ENCODE results near the gene IPO7. TPM values are rescaled to one million over a fixed set of nuclear protein-coding genes. Genes with fewer than 3 reads are reported as not detected.

The IPO7 gene
- total and polyA plus RNA-seq, 5 donors from 2014 or later, result 2.4 to 67.9 (median 4.4) TPM

DNA sequence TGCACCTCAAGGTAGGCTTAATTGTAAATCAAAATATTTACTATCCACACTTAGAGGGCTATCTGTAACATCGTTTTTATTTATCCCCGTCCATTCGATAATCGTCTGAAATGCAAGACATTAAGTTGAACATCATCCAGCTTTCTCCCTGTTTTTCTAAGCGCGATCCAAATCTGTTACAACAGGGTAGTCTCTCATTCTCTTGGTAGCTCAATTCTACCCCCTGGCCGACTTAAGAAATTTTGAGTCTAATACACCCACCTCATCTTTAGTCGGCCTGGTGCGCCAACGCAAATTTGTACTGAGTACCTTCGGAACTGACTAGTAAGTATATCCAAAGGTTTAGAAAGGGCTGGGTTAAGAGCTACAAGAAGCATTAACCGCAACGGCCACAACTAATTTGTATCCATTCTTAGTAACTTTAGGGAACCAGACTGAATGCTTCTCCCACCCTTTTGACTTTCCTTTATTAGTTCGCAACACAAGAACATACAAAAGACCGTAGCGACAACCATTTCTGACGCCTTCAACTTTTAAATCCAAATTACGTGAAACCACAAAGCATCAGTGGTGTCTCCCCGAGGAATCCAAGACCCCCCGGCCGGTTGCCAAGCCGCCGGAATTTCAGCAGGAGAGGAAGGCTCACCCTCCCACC lies 75.3 kb downstream of the IPO7 start:
- Histone ChIP-seq H3K9me3 (ENCODE audit: control insufficient read depth in 2 of 2, low read length in 2 of 2) (no peaks in the 10 kb centered on the region), H3K4me3 (ENCODE audit: low read depth, low read length) (peak overlapping the region; percentile 98), H3K4me1 (ENCODE audit: control insufficient read depth, insufficient read depth, low read length, poor library complexity, severe bottlenecking) (peaks cover 36% of the 10 kb centered on the region), H3K27ac (ENCODE audit: insufficient read depth, low read length, poor library complexity, severe bottlenecking) (peak overlapping the region; percentile 98), H3K27me3 (ENCODE audit: control insufficient read depth, insufficient read depth, low read length) (no peaks in the 10 kb centered on the region), H3K36me3 (ENCODE audit: control insufficient read depth, insufficient read depth, low read length) (no peaks in the 10 kb centered on the region)
- H3K4me1 Mint-ChIP-seq, result peaks cover 16 to 39% (median 24%) of the 10 kb centered on the region in 4 donors
- DNase-seq (peak; percentile 10 to 66 (median 44)), ATAC-seq (ENCODE audit: low read depth in 2 of 2) (no peak)
- H3K27ac Mint-ChIP-seq, result peak overlapping the region; percentile 98 to 100 (median 99)
- peaks cover 3% of the 10 kb centered on the region for H3K36me3 Mint-ChIP-seq
- H3K9me3 Mint-ChIP-seq, result peaks cover 0 to 4% (median 0%) of the 10 kb centered on the region in 7 donors
- no peaks in the 10 kb centered on the region for H3K27me3 Mint-ChIP-seq
- H3K4me3 Mint-ChIP-seq, result peak overlapping the region; percentile 90 to 97 (median 94)

DNA sequence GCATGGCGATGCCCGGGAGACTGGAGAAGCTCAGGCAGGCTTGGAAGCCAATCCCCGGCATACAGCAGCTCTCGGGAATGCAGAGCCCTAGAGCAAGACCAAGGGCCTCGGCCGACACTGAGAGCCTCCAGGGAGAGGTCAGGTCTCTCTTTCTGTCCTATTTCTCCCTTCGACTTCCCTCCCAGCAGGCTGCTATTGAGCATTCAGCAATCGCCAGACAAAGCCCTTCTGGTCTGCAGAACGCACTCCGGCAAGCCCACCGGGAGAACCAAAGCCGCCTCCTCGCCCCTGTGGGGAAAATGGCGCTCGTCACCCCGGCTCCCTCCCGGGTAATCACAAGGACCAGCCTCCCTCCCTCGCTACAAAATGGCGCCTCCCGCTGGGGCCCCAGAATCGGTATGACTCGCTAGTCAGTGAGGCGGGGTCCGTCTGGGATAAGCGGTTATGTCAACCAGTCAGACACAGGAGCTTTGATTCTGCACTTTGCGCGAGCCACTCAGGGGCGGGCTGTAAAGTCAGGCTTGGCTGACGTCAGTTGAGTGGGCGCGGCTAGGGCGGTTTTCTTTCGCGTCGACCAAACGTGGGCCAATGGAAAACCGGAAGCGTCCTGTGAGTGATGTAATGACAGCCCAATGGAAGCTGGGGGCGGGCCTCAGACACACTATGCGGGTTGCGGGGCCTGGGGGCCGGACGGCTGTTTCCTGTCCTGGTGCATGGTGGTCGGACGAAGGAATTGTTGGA lies 76.0 kb downstream of the IPO7 start, which contains the start of gene ZNF143:
TSS of gene ZNF143 (plus strand) at position 691 of the 741 bp plus-strand sequence. CDS start 10,297 bp downstream, outside the sequence.
- H3K9me3 ChIP-seq (ENCODE audit: control insufficient read depth in 2 of 2, low read length in 2 of 2), result no peaks in the 10 kb centered on the region
- H3K4me3 ChIP-seq (ENCODE audit: low read depth, low read length), result peak within 1 kb of the TSS; percentile 98
- peaks cover 0 to 4% (median 0%) of the 10 kb centered on the region in 7 donors for H3K9me3 Mint-ChIP-seq
- peak; percentile 100 for DNase-seq
- ATAC-seq (ENCODE audit: low read depth in 2 of 2), result peak; percentile 90 to 92
- peak within 1 kb of the TSS; percentile 98 for H3K27ac ChIP-seq (ENCODE audit: insufficient read depth, low read length, poor library complexity, severe bottlenecking)
- peaks cover 16 to 41% (median 25%) of the 10 kb centered on the region in 4 donors for H3K4me1 Mint-ChIP-seq
- H3K27me3 ChIP-seq (ENCODE audit: control insufficient read depth, insufficient read depth, low read length), result no peaks in the 10 kb centered on the region
- peak within 1 kb of the TSS; percentile 98 to 100 (median 99) for H3K27ac Mint-ChIP-seq
- peaks cover 36% of the 10 kb centered on the region for H3K4me1 ChIP-seq (ENCODE audit: control insufficient read depth, insufficient read depth, low read length, poor library complexity, severe bottlenecking)
- no peaks in the 10 kb centered on the region for H3K36me3 ChIP-seq (ENCODE audit: control insufficient read depth, insufficient read depth, low read length)
- peaks cover 3% of the 10 kb centered on the region for H3K36me3 Mint-ChIP-seq
- no peaks in the 10 kb centered on the region for H3K27me3 Mint-ChIP-seq
- peak within 1 kb of the TSS; percentile 90 to 97 (median 94) for H3K4me3 Mint-ChIP-seq

DNA sequence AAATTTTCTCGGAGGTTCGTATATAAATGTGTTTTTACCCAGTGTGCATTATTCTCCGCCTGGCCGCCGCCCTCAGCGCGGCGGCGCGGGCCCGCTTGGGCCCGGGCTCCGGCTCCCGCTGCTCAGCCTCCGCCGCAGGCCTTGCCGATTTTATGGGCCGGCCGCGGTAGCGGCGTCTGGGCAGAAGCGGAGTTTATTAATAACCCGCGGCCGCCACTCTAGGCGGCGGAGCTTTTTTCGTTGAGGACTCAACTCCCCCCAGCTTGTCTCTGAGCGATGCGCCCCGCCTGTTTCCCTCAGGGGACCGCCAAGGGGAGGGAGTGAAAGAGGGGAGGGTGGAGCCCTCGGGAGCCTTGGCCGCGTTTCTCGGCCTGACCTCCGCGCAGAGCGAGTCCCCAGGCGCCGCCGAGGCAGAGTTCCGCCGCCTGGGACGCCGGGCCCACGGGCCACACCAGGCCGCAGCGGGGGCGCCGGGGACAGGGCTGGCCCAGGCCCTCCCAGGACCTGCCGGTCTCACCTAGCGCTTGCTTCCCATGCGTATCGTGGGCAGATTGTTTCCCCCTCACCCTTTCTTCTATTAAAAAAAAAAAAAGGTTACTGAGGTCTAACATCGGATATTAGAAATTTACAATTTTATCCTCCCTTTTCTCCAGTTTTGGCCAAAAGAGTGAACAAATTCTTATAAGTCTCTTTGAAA lies 76.8 kb downstream of the IPO7 start:
- Mint-ChIP-seq H3K36me3 (peaks cover 3% of the 10 kb centered on the region), H3K9me3 (peaks cover 0 to 4% (median 0%) of the 10 kb centered on the region in 7 donors), H3K4me3 (peak overlapping the region; percentile 90 to 97 (median 94)), H3K27me3 (no peaks in the 10 kb centered on the region), H3K27ac (peak overlapping the region; percentile 98 to 100 (median 99)), H3K4me1 (peaks cover 16 to 41% (median 25%) of the 10 kb centered on the region in 4 donors)
- Histone ChIP-seq H3K9me3 (ENCODE audit: control insufficient read depth in 2 of 2, low read length in 2 of 2) (no peaks in the 10 kb centered on the region), H3K27ac (ENCODE audit: insufficient read depth, low read length, poor library complexity, severe bottlenecking) (peak overlapping the region; percentile 98), H3K36me3 (ENCODE audit: control insufficient read depth, insufficient read depth, low read length) (no peaks in the 10 kb centered on the region), H3K4me1 (ENCODE audit: control insufficient read depth, insufficient read depth, low read length, poor library complexity, severe bottlenecking) (peaks cover 36% of the 10 kb centered on the region), H3K4me3 (ENCODE audit: low read depth, low read length) (peak overlapping the region; percentile 94), H3K27me3 (ENCODE audit: control insufficient read depth, insufficient read depth, low read length) (no peaks in the 10 kb centered on the region)
- ATAC-seq (ENCODE audit: low read depth in 2 of 2) (peak; percentile 33 to 36), DNase-seq (peak; percentile 73 to 89 (median 85))

DNA sequence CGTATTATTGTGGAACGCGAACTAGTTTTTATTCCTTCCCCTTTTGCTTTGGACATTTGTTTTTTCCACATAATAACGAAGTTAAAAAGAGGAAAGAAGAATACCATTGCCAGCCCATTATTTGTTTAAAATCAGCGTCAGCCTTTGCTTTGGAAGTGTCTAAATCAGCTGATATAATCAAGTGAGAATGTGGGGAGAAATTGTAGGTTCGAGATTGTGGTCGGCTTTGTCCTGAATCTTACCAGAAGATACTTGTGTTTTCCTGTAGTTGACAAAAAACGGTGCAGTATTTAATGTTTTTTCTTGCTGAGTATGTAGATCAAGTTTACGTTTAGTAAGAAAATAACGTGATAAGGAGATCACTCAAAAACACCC lies 77.3 kb downstream of the IPO7 start:
- Histone ChIP-seq H3K9me3 (ENCODE audit: control insufficient read depth in 2 of 2, low read length in 2 of 2) (no peaks in the 10 kb centered on the region), H3K4me3 (ENCODE audit: low read depth, low read length) (peak overlapping the region; percentile 94), H3K4me1 (ENCODE audit: control insufficient read depth, insufficient read depth, low read length, poor library complexity, severe bottlenecking) (peaks cover 36% of the 10 kb centered on the region), H3K36me3 (ENCODE audit: control insufficient read depth, insufficient read depth, low read length) (no peaks in the 10 kb centered on the region), H3K27ac (ENCODE audit: insufficient read depth, low read length, poor library complexity, severe bottlenecking) (peak overlapping the region; percentile 98), H3K27me3 (ENCODE audit: control insufficient read depth, insufficient read depth, low read length) (no peaks in the 10 kb centered on the region)
- peaks cover 6% of the 10 kb centered on the region for H3K36me3 Mint-ChIP-seq
- H3K9me3 Mint-ChIP-seq, result peaks cover 0 to 4% (median 0%) of the 10 kb centered on the region in 7 donors
- peak overlapping the region; percentile 90 to 97 (median 94) for H3K4me3 Mint-ChIP-seq
- peaks cover 16 to 41% (median 25%) of the 10 kb centered on the region in 4 donors for H3K4me1 Mint-ChIP-seq
- DNase-seq, result peak in 1 of 3 donors; percentile 57
- H3K27ac Mint-ChIP-seq, result peak overlapping the region; percentile 63 to 98 (median 92)
- ATAC-seq (ENCODE audit: low read depth in 2 of 2), result no peak
- H3K27me3 Mint-ChIP-seq, result no peaks in the 10 kb centered on the region

DNA sequence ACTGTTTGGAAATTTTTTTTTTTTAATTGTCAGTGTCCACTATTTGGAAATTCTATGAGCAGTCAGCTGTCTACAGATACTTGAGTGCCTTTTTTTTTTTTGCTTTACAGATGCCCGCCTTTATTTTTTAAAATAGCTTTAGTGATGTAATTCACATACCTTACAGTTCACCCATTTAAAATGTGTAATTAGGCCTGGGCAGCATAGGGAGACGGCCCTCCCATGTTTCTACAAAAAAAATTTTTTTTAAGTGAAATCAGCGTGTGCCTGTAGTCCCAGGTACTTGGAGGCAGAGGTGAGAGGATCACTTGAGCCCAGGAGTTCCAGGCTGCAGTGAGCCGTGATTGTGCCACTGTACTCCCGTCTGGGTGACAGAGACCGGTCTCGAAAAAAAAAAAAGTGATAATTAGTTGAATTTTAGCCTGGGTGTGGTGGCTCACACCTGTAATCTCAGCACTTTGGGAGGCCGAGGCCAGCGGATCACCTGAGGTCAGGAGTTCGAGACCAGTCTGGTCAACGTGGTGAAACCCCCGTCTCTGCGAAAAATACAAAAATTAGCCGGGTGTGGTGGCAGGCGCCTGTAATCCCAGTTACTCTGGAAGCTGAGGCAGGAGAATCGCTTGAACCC lies 77.8 kb downstream of the IPO7 start:
- H3K9me3 Mint-ChIP-seq, result peaks cover 0 to 4% (median 0%) of the 10 kb centered on the region in 7 donors
- H3K36me3 Mint-ChIP-seq, result peaks cover 6% of the 10 kb centered on the region
- peak overlapping the region; percentile 94 for H3K4me3 ChIP-seq (ENCODE audit: low read depth, low read length)
- H3K27ac Mint-ChIP-seq, result peak overlapping the region; percentile 63 to 98 (median 92)
- peak overlapping the region; percentile 98 for H3K27ac ChIP-seq (ENCODE audit: insufficient read depth, low read length, poor library complexity, severe bottlenecking)
- H3K27me3 Mint-ChIP-seq, result no peaks in the 10 kb centered on the region
- H3K9me3 ChIP-seq (ENCODE audit: control insufficient read depth in 2 of 2, low read length in 2 of 2), result no peaks in the 10 kb centered on the region
- DNase-seq, result no peak
- peaks cover 36% of the 10 kb centered on the region for H3K4me1 ChIP-seq (ENCODE audit: control insufficient read depth, insufficient read depth, low read length, poor library complexity, severe bottlenecking)
- no peaks in the 10 kb centered on the region for H3K27me3 ChIP-seq (ENCODE audit: control insufficient read depth, insufficient read depth, low read length)
- no peak for ATAC-seq (ENCODE audit: low read depth in 2 of 2)
- no peaks in the 10 kb centered on the region for H3K36me3 ChIP-seq (ENCODE audit: control insufficient read depth, insufficient read depth, low read length)
- H3K4me3 Mint-ChIP-seq, result peak overlapping the region; percentile 94 to 97 (median 96)
- H3K4me1 Mint-ChIP-seq, result peaks cover 16 to 44% (median 25%) of the 10 kb centered on the region in 4 donors

DNA sequence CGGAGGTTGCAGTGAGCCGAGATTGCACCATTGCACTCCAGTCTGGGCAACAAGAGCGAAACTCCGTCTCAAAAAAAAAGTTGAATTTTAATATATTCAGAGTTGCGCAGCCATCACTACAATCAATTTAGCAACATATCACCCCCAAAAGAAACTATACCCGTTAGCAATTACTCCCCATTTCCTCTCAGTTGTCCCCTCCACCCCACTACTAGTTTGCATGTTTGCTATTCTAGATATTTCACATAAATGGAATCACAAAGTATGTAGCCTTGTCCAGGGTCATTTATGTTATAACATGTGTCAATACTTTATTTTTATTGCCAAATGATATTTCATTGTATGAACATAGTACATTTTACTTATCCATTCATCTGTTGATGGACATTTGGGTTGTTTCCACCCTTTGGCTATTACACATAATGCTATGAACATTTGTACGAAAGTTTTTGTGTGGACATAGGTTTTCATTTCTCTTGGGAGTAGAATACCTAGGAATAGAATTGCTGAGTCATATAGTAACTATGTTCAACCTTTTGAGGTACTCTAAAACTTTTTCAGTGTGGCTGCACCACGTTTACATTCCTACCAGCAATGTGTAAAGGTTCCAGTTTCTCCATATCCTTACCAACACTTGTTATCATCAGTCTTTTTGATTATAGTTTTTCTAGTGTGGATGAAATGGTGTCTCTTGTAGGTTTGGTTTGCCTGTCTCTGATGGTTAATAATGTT lies 78.5 kb downstream of the IPO7 start:
- Histone ChIP-seq H3K27ac (ENCODE audit: insufficient read depth, low read length, poor library complexity, severe bottlenecking) (no peak overlapping the region), H3K36me3 (ENCODE audit: control insufficient read depth, insufficient read depth, low read length) (no peaks in the 10 kb centered on the region), H3K9me3 (ENCODE audit: control insufficient read depth in 2 of 2, low read length in 2 of 2) (no peaks in the 10 kb centered on the region), H3K4me1 (ENCODE audit: control insufficient read depth, insufficient read depth, low read length, poor library complexity, severe bottlenecking) (peaks cover 36% of the 10 kb centered on the region), H3K4me3 (ENCODE audit: low read depth, low read length) (peak overlapping the region; percentile 20), H3K27me3 (ENCODE audit: control insufficient read depth, insufficient read depth, low read length) (no peaks in the 10 kb centered on the region)
- H3K27ac Mint-ChIP-seq, result peak overlapping the region in 2 of 3 donors; percentile 71 to 98
- H3K4me3 Mint-ChIP-seq, result peak overlapping the region; percentile 83 to 94 (median 89)
- no peaks in the 10 kb centered on the region for H3K27me3 Mint-ChIP-seq
- DNase-seq, result no peak
- H3K4me1 Mint-ChIP-seq, result peaks cover 19 to 47% (median 28%) of the 10 kb centered on the region in 4 donors
- H3K36me3 Mint-ChIP-seq, result peaks cover 10% of the 10 kb centered on the region
- ATAC-seq (ENCODE audit: low read depth in 2 of 2), result no peak
- peaks cover 0 to 4% (median 0%) of the 10 kb centered on the region in 7 donors for H3K9me3 Mint-ChIP-seq
